ENCODE results near the gene FAM181A.

FAM181A gene

DNA sequence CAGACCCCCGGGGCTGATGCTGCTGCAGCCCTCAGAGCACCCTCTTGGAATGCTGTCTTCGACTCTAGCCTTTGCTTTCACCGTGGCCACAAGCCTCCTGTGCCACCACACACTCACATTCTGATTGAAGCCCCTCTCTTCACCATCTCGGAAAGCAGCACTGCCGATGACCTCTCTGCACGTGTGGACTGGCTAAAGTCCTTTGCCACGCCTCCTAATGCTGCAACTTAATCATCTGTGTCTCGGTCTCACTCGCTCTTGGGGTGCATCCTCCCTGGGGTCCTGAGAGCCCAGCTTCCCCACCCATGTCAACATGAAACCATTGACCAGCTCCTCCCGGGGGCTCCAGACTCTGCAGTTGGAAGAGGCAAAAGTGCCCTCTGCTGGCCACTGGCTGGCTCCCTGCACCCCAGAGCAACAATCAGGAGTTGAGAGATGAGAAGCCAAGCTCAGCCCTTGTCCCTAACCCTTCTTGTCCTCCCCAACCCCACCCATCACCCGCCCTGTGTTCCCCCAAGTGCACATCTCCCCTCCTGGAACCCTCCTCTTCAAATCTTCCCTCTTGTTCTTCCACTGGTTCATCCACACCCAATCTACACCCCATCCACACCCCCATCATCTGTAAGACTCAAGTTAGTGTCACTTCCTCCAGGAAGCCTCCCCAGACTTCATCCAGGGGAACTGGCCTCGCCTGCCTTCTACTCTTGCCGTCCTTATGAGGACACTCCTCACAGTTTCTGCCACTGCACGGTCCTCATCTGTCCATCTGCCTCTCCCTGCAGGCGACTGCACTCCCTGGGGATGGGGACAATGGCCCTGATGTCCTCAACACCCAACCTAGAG lies 23.6 kb upstream of the FAM181A start:
- no peak for DNase-seq (ENCODE audit: low read depth in 2 of 2)

DNA sequence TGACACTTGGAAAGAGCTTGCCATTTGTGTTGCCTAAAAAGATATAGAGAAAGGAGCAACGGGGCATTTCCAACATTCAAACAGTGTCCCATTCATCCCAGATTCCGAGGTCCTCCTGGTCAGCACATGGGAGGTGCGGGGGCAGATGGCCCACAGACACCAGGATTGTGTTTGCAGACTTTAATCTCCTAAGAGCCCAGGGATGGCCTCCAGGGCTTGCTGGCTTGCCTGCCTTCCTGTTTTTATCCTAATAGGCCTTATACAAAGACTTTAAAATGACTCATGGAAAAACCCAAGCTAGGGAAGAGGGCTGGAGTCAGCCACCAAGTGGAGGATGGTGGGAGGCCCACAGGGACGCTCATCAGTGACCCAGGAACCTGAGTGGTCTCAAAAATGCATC lies 21.5 kb upstream of the FAM181A start:
- DNase-seq (ENCODE audit: low read depth in 2 of 2), result no peak

DNA sequence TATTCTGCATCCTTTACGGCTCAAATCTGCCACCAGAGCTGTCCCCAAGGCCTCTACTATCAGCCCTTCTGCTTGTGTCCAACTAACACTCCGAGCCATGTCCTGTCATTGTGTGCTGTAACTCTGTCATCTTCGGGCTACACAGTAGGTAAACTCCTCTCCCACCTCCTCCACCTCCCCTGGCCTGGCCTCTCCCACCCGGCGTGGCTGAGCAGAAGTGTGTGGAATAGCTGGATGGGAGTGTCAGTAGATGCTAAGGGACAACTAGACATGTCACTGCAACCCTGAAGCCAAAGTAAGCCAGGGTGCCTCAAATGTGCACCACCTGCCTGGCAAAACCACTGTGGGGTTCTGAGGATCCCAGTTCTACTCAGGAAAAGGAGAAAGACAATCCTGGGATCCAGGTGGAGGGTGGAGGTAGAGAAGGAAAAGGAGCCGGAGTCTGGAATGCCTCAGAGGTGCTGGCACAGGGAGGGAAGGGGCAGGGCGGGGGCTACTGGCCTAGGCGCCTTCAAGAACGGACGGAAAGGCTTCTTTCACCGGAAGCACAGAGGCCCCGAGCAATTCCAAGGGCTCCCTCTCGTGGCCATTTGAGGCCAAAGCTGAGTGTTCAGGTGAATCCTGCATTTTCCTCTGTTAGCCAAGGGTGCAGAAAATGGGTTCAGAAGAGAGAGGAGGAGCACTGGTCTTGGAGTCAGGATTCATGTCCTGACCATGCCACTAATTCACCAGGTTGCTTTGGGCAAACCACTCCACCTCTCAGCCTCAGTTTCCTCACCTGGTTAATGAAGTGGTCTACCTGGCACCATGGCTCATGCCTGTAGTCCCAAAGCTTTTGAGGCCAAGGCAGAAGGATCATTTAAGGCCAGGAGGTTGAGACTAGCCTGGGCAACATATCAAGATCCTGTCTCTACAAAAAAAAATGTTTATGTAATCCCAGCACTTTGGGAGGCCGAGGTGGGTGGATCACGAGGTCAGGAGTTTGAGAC lies 20.5 kb upstream of the FAM181A start:
- peak in 1 of 2 donors; percentile 25 for DNase-seq (ENCODE audit: low read depth in 2 of 2)

DNA sequence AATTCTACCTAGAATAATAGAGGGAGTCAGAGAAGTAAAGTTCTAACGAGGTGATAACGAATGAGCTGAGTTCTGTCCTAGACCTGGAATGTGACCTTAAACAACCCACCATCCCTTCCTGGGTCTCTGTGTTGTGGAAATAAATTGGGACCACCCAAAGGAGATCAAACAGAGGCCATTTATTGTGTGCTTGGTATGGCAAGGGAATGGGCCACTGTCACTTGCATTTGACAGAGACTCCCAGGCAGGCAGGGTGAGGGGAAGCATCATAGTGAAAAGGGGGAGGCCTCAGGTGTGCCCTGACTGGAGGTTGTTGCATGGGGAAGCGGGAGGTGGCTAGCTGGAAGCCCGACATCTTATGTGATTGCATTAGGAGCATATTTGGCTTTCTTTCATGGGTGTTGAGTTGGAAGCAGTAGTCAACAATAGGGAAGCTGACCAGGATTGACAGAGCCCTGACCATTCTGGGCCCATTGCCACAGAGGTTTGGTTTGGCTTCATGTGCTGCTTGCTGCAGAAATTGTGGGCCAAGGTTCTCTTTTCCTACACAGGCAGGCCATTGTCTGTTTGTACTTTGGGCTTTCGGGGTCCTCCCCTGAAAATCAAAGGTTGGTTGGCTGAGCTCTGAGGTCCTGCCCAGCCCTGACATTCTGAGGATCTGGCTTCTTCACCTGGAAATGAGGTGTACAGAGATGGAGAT lies 17.6 kb upstream of the FAM181A start:
- no peak for DNase-seq (ENCODE audit: low read depth in 2 of 2)

DNA sequence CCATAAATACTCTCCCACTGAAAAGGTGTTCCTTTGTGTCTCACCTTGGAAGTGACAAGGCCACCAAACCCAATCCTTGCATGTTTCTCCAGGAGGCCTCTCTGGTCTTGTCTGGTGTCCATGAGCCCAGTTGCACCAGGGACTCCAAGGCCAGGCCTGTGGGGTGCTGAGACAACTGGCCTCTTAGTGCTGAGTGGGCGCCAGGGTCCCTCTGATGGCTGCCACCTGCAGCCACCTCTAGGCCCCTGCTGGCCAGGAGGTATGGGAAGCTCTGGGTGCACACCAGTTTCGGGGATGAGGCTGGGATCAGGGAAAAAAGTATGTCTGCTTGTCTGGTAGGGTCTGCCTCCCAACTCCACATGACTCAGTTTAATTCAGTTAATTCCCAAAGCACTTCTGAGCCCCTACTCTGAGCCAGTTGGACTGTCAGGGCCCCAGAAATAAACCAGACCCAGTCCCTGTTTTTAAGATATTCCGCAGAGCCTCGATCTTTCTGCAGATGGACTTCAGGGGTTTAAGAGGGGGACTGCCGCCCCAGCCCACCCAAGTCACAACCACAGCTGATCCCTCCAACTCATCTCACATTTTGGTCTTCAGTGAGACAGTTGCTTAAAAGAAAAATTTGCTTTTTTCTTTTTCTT lies 15.0 kb upstream of the FAM181A start:
- DNase-seq (ENCODE audit: low read depth in 2 of 2), result no peak

DNA sequence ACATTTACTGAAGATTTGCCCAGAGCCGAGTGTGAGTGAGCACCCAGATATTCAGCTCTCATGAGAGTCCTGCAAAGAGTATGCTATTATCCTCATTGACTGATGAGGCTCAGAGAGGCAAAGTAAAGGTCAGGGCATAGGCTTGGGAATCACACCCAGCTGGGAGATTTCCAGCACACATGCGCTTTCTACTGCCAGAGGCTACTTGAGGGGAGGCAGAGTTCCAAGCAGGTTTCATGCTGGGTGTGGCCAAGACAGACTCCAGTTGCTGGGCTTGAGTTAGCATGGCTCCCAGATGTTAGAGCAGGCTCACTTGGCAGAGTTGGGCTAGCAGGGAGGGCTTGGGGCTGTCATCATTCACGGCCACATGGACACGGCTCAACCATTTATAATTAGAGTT lies 14.4 kb upstream of the FAM181A start:
- DNase-seq (ENCODE audit: low read depth in 2 of 2), result no peak

DNA sequence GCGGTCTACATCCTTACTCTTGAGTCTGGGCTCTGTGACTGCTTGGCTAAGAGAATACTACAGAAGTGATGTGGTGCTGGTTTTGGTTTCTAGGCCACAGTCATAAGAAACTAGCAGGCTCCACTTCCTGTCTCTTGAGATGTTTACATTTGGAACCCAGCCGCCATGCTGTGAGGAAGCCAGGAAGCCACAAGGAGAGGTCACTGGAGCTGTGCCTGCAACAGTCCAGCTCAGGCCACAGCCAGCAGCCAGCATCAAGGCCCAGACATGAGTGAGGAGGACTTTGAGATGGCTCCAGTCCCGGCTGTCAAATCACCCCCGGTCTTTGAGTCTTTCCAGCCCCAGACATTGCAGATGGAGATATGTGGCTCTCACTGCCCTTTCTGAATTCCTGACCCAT lies 12.9 kb upstream of the FAM181A start:
- no peak for DNase-seq (ENCODE audit: low read depth in 2 of 2)

DNA sequence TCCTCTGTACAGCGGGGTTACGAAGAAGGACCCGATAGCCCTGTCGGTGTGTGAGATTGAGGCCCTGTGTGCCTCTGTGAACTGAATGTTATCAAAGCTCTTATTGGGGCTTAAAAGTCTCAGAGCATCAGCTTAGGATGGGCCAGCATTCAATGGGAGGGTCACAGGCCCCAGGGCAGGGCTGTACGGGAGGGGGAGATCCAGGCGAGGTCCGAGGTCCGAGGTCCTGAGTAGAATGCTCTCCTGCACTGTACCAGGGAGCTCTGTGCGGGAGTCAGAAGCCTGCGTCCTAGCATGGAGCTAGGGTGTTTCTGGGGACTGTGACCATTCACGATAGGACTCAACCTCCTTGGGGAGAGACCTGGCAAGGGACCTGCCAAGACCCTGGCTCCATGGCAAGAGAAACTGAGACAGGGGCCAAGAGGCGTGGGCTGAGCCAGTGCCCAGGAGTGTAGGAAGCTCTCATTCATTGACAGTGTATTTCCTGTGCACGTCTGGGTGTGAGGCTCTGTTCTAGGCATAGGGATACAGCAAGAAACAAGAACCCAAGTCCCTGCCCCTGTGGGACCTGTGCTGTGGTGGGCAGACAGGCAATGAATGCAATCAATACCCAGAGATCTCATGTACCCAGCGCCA lies 12.0 kb upstream of the FAM181A start:
- DNase-seq (ENCODE audit: low read depth in 2 of 2), result no peak

DNA sequence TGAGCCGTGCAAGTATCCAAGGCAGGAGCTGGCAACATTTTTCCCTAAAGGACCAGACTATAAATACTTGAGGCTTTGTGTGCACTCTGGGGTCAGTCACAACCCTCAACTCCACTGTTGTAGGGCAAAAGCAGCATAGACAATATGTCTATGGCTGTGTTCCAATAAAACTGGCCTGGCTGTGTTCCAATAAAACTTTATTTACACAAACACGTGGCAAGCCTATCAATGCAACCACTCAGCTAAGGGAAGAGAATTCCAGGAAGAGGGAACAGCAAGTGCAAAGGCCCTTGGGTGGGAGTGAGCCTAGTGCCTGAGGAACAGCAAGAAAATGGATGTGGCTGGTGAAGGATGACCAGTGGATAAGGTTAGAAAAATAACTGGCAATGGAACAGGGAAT lies 11.3 kb upstream of the FAM181A start:
- no peak for DNase-seq (ENCODE audit: low read depth in 2 of 2)

DNA sequence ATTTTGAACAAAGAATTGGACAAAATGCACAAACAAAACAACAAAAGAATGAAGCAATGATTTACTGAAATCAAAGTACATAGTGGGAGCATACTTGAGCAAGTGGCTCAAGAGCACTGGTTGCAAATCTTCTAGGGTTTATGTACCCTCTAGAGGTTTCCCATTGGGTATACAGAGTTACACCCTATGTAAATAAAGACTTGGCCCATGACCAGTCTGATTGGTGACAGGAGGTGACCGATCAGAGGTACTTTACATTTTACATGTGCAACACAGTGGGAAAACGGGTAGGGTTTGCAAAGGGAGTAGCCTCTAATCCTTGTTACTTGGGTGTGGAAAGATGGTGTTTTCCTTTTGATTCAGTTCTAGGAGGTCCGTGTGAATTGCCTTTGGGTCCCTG lies 10.6 kb upstream of the FAM181A start:
- DNase-seq (ENCODE audit: low read depth in 2 of 2), result no peak

DNA sequence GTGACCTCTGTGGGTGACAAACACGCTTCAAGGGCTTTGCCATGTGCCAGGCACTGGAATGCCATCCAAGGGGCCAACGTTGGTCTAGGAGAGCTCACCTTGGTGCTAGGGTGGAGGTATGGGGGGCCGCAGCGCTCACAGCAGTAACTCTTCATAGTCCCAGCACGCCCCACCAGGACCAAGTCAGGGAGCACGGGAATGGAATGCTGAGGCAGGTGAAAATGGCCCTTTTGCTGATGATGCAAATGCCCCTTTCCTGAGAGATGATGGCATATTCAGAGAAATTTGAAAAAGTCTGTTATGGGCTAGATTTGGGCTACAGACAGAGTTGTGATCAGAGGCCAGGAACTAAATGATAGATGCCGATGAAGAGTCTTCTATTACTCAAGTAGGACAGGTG lies 10.0 kb upstream of the FAM181A start:
- no peak for DNase-seq (ENCODE audit: low read depth in 2 of 2)

DNA sequence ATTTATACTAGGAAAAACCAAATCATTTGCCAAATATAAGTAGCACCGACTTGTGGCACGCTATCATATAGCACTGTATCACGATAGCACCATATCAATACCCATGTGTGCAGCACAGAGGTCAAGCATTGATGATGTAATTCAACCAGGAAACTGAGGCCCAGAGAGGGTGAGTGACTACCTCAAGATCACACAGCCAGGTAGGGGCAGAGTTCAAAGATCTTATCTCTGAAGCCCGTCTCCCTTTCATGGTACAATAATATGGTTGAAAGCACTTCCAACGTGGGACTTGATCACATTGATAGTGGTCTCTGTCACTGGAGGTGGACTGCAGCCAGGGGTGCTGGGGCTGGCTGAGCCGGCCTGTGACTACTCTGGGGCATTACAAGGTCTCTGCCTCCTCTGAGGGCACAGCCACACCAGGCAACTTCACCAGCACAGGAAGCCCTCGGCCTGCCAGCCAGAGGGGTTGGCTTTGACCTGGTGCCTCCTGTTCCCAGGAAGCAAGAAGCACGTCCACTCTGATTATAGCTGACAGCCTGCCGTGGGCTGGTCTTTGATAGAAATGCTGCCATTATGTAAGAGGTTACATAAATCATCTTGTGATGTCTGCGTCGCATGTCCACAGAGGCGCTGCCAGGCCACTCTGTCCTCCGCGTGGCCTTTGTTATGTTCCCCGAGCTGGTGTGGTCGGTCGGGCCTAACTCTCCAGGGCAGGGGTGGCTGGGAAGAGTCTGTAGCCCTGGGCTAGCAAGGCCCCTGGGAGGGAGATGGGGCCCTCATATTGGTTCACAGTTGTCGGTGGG lies 5.9 kb upstream of the FAM181A start:
- DNase-seq (ENCODE audit: low read depth in 2 of 2), result no peak

DNA sequence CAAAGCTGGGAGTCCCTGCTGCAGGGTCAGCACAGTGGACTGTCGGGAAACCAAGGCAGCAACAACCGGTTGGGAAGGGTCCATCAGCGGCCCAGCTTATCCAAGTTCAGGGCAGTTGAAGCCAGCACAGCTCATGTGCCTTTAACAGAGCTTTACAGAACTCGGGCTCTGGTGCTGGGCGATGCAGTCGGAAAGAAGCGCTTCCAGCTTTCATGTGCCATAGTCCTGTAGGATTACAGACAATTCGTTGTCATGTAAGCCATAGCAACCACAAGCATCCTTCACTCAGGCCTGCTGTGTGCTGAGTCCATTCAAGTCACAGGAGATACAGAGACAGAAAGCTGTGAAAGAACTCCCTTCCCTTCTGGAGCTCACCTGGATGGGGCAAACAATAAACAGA lies 3.5 kb upstream of the FAM181A start:
- DNase-seq (ENCODE audit: low read depth in 2 of 2), result no peak

DNA sequence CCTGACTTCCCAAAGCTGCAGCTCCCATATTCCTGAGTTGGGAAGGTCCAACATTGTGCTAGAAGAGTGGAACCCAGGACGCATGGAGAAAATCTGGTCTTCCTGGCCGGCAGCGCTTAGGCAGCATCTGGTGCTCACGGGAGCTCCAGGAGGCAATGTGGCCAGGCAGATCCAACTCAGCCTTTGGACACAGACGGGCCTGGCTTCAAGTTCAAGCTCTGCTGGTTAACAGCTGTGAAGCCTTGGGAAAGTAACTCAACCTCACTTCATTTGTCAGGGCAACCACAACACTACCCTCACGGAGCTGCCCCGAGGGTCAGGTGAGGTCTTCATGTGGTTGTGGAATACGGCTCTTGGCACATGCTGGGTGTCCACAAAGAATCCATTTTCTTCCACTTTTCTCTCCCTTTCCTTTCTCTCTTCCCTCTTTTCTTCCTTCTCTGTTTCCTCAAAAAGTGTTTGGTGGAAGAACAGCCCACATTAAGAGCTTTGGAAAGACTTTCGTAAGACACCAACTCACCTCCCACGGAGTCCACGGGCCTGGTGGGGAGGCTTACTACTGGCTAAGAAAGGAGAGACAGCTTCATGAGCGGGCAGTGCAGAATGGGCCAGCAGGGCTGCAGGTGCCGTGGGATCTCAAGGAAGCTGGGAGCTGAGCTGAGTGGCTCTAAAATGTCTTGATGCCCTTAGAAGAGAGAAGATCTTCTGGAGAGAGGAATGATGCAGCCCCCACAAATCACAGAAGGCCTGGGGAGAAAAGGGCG lies 2.4 kb upstream of the FAM181A start:
- no peak for DNase-seq (ENCODE audit: low read depth in 2 of 2)

DNA sequence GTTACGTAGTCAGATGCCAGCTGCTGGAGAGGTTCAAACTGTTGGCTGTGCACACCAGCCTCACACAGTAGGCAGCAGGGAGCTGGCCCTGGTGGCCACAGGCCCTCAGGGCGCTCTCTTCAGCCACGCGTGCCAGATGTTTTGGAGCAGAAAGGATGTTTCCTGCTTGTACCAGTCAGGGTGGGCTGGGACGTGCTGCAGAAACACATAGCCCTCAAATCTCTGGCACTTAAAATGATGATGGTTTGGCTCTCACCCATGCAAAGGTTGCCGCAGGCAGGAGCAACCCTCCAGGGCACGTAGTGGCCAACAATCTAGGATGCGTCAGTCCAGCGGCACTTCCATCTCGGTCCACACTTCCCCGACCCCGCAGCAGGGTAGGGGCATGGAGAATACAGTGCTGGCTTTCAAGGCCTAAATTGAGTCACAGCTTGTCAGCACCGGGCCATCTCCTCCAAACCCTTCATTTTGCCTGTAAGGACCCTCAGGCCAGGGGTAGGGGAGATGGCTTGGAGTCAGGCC lies 1.7 kb upstream of the FAM181A start:
- DNase-seq (ENCODE audit: low read depth in 2 of 2), result no peak

DNA sequence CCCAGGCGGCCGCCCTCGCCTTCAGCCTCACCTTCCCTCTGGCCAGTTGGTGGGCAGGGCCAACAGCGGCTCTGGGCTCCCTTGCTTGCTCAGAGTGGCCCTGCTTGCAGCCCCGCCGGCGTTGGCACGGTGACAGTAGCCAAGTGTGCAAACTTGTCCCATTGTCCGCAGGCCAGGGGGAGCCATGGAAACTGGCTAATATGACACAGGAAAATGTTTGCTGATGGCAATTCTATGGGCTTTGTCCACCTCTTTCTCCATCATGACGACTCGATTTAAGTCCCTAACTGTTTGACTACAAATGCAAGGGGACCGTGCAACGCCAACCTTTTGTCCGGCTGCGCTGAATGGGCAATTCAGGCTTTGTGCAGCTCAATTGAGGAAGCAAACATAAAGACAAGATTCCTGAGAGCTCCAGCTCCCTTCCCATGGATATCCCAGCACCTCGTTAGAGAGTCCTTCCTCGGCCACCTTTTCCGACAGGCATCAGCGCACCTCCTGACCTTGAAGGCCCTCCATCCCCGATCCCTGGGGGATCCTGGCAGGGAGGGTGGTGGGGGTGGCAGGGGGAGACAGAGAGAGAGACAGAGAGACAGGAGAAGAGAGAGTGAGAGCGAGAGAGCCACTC lies 785 bp upstream of the FAM181A start:
- no peak for DNase-seq (ENCODE audit: low read depth in 2 of 2)

DNA sequence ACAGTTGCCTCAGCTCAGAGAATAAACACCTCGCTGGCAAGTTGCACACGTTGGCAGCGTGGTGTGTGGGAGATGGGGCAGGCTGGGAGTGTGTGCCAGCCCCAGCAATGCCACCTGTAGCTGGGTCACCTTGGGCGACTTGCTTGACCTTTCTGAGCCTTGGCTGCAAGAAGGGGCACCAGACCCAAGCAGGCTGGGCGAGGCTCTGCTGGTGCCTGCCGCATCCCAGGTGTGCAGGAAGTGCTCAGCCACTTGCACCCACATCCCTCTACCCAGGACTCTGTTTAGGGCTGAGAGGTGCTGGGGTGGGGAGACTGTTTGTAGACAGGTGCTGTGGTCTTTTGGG lies 629 bp downstream of the FAM181A start:
- no peak for DNase-seq (ENCODE audit: low read depth in 2 of 2)

DNA sequence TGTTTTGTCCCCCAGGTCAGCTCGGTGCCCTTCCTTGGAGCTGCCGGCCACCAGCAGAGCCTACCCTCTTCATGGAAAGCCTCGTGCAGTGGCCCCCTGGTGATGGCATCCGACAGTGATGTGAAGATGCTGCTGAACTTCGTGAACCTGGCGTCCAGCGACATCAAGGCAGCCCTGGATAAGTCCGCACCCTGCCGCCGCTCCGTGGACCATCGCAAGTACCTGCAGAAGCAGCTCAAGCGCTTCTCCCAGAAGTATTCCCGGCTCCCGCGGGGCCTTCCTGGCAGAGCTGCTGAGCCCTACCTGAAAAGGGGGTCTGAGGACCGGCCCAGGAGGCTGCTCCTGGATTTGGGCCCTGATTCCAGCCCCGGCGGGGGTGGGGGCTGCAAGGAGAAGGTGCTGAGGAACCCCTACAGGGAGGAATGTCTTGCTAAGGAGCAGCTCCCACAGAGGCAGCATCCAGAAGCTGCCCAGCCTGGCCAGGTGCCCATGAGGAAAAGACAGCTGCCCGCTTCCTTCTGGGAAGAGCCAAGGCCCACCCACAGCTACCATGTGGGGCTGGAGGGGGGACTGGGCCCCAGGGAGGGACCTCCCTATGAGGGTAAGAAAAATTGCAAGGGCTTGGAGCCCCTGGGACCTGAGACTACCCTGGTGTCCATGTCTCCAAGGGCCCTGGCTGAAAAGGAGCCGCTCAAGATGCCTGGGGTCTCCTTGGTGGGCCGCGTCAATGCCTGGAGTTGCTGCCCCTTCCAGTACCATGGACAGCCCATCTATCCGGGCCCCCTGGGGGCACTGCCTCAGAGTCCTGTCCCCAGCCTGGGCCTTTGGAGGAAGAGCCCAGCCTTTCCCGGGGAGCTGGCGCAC lies 1.3 kb downstream of the FAM181A start:
- no peak for DNase-seq (ENCODE audit: low read depth in 2 of 2)

Measured in stimulated activated CD4-positive, alpha-beta T cell treated with anti-CD3 and anti-CD28 coated beads, Interleukin-1b, Interleukin-23, amount 100 ng/mL, for 1 hour (primary cell).